Nephron progenitor cell (in vitro differentiated cells): ENCODE results near the gene KDM3B.
A peak's percentile ranks its signal among the peaks of the same experiment; 100 is the strongest.

ENCODE experiments used
- DNase-seq: peaks from one replicate; pipeline ENCODE4 v3.0.0; 2021
- H3K27ac Mint-ChIP-seq: 2 replicates; pipeline ENCODE4 v1.8.0; 2021; ENCODE audit warnings: mild to moderate bottlenecking, moderate library complexity, mixed read lengths
- H3K27me3 Mint-ChIP-seq: 2 replicates; pipeline ENCODE4 v1.8.0; 2021; ENCODE audit warnings: mild to moderate bottlenecking, low read depth, mixed read lengths; ENCODE audit not compliant: poor library complexity
- H3K36me3 Mint-ChIP-seq: 2 replicates; pipeline ENCODE4 v1.8.0; 2021; ENCODE audit warnings: low read depth, mixed read lengths
- H3K4me1 Mint-ChIP-seq: 2 replicates; pipeline ENCODE4 v1.8.0; 2021; ENCODE audit warnings: mixed read lengths
- H3K4me3 Mint-ChIP-seq: 2 replicates; pipeline ENCODE4 v1.8.0; 2021; ENCODE audit warnings: mild to moderate bottlenecking, moderate library complexity, mixed read lengths
- H3K9me3 Mint-ChIP-seq: 2 replicates; pipeline ENCODE4 v1.8.0; 2021; ENCODE audit warnings: mild to moderate bottlenecking, moderate library complexity, mixed read lengths
- TF ChIP-seq, protein P1 (sequence below): fragments of 200-600 bp; sonication (generic); IDR thresholded peaks from 2 replicates; pipeline ENCODE4 v1.5.0; 2021; ENCODE audit warnings: antibody characterized with exemption

KDM3B gene

GRCh38 chr5:138466900-138467710 is 114.6 kb downstream of the KDM3B start:
- Mint-ChIP-seq H3K27ac (no peak overlapping the region), H3K9me3 (no peaks in the 10 kb centered on the region)

GRCh38 chr5:138467711-138468132 is 115.2 kb downstream of the KDM3B start:
- peak overlapping the region; percentile 86 for H3K4me3 Mint-ChIP-seq
- no peaks in the 10 kb centered on the region for H3K9me3 Mint-ChIP-seq
- TF ChIP-seq, protein P1, sequence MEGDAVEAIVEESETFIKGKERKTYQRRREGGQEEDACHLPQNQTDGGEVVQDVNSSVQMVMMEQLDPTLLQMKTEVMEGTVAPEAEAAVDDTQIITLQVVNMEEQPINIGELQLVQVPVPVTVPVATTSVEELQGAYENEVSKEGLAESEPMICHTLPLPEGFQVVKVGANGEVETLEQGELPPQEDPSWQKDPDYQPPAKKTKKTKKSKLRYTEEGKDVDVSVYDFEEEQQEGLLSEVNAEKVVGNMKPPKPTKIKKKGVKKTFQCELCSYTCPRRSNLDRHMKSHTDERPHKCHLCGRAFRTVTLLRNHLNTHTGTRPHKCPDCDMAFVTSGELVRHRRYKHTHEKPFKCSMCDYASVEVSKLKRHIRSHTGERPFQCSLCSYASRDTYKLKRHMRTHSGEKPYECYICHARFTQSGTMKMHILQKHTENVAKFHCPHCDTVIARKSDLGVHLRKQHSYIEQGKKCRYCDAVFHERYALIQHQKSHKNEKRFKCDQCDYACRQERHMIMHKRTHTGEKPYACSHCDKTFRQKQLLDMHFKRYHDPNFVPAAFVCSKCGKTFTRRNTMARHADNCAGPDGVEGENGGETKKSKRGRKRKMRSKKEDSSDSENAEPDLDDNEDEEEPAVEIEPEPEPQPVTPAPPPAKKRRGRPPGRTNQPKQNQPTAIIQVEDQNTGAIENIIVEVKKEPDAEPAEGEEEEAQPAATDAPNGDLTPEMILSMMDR = no peak
- H3K27ac Mint-ChIP-seq = no peak overlapping the region
- DNase-seq = no peak
- peaks cover 24% of the 10 kb centered on the region for H3K36me3 Mint-ChIP-seq
- peaks cover 28% of the 10 kb centered on the region for H3K27me3 Mint-ChIP-seq
- H3K4me1 Mint-ChIP-seq = peaks cover 39% of the 10 kb centered on the region

More at GRCh38 chr5:138466900-138467710, 114.6 kb downstream of the KDM3B start:
- Mint-ChIP-seq H3K4me1 (peaks cover 35% of the 10 kb centered on the region), H3K27me3 (peaks cover 28% of the 10 kb centered on the region), H3K36me3 (peaks cover 24% of the 10 kb centered on the region), H3K4me3 (peak overlapping the region; percentile 86)
- DNase-seq = no peak
- TF ChIP-seq, protein P1 = no peak

DNA sequence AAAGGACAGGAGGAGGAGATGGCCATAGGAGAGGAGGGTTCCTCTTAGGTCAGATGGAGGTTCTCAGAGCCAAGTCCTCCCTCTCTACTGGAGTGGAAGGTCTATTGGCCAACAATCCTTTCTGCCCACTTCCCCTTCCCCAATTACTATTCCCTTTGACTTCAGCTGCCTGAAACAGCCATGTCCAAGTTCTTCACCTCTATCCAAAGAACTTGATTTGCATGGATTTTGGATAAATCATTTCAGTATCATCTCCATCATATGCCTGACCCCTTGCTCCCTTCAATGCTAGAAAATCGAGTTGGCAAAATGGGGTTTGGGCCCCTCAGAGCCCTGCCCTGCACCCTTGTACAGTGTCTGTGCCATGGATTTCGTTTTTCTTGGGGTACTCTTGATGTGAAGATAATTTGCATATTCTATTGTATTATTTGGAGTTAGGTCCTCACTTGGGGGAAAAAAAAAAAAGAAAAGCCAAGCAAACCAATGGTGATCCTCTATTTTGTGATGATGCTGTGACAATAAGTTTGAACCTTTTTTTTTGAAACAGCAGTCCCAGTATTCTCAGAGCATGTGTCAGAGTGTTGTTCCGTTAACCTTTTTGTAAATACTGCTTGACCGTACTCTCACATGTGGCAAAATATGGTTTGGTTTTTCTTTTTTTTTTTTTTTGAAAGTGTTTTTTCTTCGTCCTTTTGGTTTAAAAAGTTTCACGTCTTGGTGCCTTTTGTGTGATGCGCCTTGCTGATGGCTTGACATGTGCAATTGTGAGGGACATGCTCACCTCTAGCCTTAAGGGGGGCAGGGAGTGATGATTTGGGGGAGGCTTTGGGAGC is 115.9 kb downstream of the KDM3B start:
- Mint-ChIP-seq H3K27me3 (peaks cover 31% of the 10 kb centered on the region), H3K27ac (no peak overlapping the region), H3K4me3 (peak overlapping the region; percentile 86), H3K36me3 (peaks cover 24% of the 10 kb centered on the region), H3K9me3 (no peaks in the 10 kb centered on the region), H3K4me1 (peaks cover 36% of the 10 kb centered on the region)
- DNase-seq = no peak
- TF ChIP-seq, protein P1 = no peak

- Mint-ChIP-seq H3K36me3 (peaks cover 24% of the 10 kb centered on the region), H3K9me3 (no peaks in the 10 kb centered on the region), H3K4me1 (peaks cover 31% of the 10 kb centered on the region), H3K27me3 (peaks cover 36% of the 10 kb centered on the region), H3K27ac (no peak overlapping the region), H3K4me3 (peak overlapping the region; percentile 86)
- TF ChIP-seq, protein P1 = no peak
- DNase-seq = no peak
These were observed 116.6 kb downstream of the KDM3B start for GRCh38 chr5:138468966-138469539.

GRCh38 chr5:138469540-138470321 is 117.2 kb downstream of the KDM3B start:
- Mint-ChIP-seq H3K4me1 (peaks cover 31% of the 10 kb centered on the region), H3K36me3 (peaks cover 24% of the 10 kb centered on the region), H3K4me3 (no peak overlapping the region), H3K27me3 (peaks cover 40% of the 10 kb centered on the region), H3K27ac (no peak overlapping the region), H3K9me3 (no peaks in the 10 kb centered on the region)
- DNase-seq = no peak
- TF ChIP-seq, protein P1 = no peak
